HG03442 (cell line): ENCODE results near the gene HOXA9.

ENCODE experiments used
- ATAC-seq: cut with Tn5 transposase; IDR thresholded peaks from one replicate; pipeline ENCODE4 v1.9.1; 2021; ENCODE audit warnings: mild to moderate bottlenecking, moderate library complexity; ENCODE audit not compliant: unreplicated experiment

HOXA9 gene

DNA sequence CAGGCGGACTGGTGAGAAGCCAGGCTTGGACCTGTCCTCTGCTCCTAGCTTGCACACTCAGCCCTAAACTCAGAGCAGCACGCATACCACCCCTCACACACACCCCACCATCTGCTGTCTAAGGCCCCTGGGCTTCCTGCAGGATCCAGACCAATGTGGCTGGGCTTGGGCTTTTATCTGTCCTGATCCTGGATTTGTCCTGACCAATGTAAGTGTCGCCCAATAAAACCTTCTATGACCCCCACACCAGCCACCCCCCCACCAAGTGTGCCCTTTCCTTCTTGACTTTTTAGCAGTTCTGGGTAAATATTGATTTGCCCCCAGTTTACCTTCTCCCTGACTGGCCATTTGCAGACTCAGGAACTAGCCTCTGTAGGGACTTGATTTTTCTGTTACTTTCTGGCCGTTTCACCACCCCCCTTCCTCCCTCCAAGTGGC, 36.3 kb upstream of the HOXA9 start:
- no peak for ATAC-seq

DNA sequence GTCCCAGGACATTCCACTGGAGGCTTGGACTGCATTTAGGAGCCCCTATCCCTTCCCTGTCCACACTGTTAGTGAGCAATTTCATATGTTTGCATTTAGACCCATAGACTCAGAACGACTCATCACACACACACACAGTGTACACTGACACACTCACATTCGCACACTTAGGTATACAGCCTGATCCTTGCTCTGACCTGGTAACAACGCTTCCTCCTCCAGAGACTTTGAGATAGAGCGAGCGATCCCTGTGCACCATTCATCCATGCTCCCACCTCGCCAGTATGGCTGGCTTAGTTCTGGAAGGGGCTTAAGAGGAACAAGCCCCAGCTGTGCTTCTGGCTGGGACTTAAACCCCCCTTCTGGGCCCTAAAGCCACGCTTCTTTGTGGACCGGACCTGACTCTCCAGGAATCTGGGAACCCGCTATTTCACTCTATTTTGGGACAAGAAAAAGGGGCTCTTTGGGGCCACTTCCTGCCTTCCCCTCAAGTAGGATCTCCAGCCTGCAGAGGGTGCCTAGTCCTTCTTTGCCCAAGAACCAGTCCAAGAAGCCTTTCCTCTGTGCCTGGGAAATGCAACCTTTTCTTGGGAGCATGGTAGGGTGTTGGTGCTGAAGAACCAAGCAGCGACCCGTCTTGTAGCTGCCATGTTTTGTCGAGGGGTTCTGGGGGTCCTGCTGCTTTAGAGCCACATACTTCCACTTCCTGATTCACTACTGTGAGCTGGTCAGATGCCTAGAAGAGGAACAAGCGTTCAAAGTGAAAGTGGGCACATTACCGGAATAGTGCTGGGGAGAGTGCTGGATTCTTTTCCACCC, 35.6 kb upstream of the HOXA9 start:
- no peak for ATAC-seq

DNA sequence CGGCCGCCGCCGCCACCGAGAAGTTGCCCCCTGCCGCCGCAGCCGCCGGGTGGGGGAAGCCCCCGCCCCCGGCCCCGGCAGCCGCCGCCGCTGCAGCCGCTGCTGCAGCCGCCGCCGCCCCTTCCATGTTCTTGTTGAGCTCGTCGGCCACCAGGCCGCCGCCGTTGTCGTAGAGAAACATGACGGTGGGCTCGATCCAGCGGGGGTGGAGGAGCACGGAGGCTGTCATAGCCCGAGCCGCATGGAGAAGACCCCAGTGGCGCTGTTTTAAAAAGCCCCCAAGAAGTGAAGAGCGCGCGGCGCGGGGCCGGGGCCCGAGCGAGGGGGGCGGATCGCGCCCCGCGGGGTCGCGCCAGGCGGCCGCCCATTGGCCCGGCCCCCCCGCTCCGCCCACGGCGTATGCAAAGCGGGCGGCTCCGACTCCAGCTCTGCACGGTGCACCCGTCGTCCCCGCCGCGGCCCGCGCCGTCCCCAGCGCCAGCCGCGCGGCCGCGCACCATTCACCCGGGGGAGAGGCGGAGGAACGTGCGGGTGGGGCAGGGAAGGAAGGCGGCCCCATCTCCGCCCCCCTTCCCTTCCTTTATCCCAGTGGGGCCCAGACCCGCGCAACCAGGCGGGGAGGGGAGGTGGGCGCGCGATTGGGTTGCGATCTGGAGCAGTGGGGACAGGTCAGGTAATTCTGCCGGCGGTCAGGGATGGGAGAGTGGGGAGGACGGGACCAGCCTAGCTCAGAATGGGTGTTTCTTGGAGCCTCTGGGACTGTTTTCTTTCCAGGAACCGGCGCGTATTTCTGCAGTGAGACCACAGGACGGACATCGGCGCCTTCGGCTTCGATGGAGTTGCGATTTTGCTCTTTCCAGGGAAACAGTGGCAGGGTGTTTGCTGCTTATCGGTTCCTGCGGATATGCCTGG, 34.8 kb upstream of the HOXA9 start, which contains the start of gene HOXA13:
HOXA13 (minus strand) TSS at position 243 of the 912 bp plus-strand sequence; CDS start at position 229, 14 bp downstream.
- ATAC-seq, result no peak

DNA sequence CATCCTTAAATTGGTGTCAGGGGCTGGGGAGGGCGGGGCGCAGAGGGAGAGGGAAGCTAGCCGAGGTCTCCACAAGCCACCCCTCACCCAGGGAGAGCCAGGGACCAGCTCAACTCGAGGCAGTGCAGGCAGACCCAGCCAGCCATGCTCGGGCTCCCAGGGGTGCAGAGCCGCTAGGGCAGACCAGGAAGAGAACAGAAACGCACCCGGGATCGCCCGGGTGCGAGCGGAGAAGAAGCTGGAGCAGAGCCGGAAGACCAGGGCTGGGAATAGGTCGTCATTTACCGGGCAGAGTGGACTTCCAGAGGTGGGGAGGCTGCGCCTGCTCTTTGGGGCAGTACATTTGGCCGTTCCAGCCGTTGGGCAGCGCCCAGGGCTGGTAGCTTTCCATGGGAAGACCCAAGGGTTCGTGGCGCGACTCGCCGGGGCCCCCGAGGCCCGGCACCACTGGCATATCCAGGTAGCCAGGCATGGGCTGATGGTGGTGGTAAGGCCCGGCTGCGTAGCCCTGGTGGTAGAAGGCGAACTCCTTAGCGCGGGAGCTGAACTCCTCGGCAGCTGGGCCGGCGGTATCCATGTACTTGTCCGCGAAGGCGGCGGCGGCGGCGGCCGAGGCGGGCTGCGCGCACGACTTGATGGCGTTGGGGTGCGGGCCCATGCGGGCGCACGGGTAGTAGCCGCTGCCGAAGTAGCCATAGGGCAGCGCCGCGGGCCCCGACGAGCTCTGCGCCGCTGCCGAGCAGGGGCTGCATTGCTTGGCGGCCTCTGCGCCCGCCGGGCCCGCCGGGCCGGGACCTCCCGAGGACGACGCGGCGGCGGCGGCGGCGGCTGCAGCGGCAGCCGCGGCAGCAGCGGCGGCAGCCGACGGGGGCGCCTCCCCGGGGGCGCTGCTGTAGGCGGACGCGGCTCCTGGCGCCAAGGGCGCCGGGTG, 33.8 kb upstream of the HOXA9 start:
- no peak for ATAC-seq

DNA sequence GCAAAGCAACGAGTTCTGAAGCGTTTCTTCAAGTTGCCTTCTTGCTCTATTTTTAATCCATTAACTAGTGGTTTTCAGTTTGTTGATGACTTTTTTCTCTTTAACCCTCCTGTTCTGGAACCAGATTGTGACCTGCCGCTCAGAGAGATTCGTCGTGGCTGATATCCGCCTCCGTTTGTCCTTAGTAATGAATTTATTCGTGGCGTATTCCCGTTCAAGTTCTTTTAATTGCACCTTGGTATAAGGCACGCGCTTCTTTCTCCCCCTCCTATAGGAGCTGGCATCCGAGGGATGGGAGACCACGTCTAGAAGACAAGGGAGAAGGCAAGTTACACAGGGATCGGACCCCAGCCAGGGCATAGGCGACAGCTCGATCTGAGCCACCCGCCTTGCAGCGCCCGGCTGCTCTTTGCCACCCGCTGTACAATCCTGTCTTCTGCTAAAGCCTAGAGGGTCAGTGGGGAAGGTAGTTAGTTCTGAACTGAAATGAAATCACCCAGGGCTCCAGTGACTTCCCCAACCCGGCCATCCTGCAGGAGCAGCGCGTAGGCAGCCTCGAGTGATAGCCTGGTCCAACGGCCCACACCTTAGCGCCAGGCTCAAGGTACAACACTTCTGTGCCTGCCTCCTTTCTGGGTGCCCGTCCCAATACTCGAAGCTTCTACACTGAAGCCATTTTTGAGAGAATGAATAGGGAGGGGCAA, 33.0 kb upstream of the HOXA9 start:
- ATAC-seq, result no peak

DNA sequence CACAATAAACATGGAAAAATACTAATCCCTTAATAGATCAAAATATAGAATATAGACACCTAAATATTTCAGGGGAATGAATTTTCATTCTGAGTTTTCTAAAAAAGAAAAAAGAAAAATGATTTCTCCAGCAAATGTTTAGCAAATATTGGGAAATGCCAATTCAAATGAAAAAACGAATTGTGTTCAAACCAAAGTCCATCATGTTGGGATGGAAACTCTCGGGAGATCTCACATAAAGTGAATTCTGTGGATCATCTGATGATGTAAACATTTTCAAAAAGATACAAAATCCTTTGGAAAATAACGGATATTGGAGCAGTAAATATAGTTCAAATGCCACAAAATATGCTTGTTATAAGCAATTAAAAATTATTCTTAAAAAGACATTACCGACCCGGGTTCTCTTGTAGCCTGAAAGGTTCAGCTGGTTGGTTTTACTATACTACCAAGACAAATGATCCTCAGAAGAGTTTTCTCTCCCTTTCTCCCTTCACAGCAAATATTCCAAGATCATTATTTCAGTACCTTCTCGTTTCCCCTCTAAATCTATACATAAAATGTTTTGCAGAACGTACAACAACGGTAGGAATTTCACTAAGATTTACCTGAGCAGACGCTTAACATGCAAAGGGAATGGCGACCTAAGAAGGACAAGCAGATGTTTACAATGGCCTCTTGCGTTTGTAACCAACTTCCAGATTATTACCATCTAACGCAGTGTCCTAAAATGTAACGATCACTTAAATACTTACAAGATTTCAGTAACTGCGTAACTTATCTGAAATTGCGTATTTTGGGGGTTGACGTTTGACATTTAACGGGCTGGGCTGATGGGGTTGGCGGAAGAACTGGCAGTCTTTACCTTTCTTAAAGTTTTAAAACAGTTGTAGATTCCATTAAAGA, 32.1 kb upstream of the HOXA9 start:
- no peak for ATAC-seq

DNA sequence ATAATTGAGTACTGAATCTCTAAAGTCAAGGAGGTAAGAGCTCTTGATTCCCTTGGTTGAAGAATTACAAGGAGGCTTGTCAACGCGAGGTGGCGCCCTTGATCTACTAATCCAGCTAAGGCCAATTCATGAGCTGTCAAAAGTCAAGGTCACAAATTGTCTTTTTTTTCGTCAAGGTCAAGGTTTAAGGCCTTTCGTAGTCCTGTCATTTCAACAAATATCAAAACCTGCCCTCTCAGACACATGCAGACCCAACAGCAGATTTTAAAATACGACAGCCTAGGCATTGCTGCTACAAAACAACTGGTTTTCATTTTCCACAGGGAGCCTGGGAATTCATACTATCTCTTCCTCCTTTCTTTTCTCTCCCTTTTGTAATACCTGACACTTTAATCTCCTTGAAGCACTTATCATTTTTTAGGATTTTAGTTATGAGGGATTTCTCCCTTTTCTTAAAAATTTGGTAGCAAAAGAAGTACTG, 31.0 kb upstream of the HOXA9 start:
- ATAC-seq, result no peak

DNA sequence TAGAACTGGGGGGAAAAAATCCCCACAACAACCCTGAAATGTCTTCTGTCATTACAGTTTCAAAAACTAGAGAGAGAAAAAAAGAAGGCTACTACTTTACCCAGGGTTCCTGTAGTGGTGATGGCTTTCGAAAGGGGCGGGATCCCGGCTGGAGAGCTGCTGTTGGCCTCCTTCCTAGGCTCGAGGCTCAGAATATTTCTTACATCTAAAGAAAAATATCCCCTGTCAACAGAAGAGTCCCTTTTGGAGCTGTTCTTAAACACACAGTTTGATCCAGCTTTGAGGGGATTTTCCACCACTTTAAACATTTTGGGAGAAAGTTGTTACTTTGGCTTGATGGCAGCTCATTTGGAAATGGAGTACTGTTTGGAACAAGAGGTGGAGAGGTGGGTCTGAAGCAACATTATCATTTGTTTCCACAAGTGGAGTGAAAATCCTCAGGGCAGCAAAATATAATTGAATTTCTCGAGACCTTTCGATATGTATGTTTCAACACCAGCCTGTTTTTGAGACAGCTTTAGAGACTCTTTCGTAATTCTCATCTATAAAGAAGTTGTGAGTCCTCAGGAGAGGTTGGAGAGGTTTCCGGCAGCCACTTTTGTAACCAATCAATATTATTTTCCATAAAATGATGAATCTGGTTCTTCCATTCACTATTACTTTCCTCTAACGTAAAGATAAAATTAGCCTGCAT, 29.5 kb upstream of the HOXA9 start:
- ATAC-seq, result no peak

DNA sequence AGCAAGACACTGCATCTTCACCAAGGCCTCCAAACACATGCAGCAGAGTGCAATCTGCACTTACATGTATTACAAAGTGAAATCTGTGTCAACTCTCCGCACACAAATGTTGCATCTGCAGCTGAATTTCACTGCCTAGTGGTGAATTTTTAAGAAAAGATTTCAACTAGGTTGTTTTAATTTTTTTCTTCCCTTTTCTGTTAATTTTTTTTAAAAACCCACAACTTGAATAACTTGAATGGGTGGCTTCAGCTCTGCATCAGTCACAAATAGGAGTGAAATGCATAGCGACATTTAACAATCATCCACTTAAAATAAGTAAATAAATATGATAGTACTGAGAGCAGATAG, 28.6 kb upstream of the HOXA9 start:
- no peak for ATAC-seq

DNA sequence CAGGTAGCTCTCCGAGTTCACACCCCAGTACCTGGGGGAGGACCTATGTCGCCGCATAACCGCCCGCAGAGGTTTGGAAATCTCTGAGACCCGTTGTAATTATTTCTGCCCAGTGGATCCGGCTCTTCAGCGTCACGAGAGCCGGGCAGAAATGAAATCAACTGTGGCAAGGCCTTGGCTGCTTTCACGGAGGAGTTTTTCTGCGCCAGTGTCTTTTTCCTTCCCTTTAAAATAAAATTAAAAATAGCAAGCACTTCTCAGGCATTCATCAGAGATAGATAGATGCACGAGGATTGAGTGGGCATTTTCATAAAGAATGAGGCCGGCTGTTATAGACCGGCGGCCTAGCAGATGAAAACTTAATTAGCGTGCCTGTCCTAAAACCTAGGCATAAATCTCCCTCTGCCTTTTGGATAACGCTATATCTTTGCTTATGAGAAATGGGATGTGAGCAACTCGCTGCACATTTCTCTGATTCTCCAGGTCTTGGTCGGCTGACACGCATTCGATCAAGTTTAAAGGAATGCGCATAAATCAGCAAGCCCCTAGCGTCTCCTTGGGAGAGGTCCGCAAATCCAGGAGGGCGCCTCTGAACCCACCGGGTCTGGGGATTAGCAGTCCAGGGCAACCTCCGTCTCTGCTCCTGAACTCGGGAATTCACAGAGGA, 28.1 kb upstream of the HOXA9 start:
- no peak for ATAC-seq

DNA sequence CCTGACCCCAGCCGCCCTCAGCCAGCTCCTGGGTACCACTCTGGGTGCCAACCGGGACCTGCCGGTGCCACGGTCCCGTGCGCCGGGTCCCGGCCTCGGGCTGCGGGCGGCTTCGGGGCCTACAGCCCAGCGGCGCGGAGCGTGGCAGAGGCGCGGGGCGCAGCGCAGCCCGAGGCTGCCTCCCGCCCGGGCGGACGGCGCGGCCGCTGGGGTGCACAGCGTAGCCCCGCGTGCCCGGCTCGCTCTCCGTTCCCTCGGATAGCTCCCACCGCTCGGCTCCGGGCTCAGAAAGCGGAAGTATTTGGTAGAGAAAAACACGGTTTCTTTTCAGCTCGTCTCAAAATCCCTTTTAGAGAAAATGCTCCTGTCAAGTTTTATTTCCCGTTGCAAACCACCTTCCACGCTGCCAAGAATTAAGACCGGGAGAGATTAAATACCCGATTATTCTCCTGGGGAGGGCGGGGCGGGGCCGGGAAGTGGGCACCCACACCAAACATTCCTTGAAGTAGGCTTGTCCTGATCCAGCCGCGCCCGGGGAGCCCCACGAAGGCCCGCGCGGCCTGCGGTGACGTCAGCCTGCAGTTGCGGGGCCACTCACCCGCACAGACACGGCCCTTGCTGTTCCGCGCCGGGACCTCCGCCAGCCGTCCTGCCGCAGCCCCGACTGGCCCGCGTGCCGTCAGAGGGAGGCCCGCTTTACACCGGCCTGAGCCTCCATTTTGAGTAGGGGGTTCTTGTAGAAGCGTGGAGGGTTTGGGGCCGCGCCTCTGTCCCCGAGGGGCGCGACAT, 27.4 kb upstream of the HOXA9 start:
- ATAC-seq, result no peak

DNA sequence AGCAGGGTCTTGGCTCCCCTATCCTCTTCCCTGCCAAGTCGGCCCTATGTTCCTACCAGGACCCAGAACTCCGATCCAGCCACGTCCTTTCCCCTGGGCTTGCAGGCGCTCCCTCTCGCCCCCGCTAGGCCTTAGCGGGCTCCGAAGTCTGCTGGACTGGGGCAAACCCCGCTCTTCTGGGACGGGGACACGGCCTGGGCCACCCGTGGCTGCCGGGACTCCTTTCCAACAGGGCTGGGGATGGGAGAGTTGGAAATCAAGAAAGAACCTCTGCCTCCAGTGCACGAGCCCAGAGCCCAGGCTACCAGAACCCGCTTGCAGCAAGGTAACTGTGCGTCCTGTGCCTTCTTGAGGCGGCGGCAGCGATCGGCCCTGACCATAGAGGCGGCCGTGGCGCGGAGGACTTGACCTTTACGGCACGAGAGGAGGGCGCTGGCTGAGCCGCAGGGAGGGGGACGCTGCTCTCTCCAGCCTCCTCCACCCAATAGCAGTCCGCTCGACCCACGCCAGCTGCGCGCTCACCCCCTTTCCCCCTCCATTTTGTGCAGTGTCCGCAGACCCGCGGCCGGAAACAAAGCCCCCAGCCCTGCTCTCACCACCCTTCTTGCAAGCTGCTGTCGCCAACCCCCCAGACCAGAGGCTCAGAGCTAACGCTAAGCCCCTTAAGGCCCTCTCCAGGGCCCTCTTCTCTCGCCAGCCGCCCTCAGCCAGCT, 26.7 kb upstream of the HOXA9 start:
- no peak for ATAC-seq

DNA sequence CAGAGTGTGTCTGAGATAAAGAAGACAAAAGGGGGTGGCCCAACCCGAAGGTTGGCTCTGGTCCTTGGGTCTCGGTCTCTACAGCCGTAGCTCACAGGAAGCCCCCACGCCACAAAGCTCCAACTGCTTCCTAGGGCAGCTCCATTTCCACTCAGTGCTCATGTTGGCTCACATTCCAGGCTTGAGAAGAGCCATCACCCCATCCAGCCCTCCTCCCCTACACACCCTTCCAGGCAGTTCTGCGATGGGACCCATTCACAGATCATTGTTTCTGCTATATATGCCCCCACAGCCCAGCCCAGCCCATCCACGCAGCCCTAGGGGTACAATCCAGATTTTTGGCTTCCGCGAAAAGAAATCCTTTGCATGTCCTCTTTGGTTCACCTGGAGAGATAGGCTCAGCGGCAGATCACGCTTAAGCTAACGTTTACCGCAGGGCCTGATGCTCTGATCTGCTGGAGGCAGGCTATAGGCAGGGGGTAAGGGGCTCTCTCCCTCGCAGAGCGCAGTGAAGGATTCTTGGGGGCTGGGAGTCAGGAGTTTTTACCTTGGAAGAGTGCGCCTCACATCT, 25.9 kb upstream of the HOXA9 start:
- no peak for ATAC-seq

DNA sequence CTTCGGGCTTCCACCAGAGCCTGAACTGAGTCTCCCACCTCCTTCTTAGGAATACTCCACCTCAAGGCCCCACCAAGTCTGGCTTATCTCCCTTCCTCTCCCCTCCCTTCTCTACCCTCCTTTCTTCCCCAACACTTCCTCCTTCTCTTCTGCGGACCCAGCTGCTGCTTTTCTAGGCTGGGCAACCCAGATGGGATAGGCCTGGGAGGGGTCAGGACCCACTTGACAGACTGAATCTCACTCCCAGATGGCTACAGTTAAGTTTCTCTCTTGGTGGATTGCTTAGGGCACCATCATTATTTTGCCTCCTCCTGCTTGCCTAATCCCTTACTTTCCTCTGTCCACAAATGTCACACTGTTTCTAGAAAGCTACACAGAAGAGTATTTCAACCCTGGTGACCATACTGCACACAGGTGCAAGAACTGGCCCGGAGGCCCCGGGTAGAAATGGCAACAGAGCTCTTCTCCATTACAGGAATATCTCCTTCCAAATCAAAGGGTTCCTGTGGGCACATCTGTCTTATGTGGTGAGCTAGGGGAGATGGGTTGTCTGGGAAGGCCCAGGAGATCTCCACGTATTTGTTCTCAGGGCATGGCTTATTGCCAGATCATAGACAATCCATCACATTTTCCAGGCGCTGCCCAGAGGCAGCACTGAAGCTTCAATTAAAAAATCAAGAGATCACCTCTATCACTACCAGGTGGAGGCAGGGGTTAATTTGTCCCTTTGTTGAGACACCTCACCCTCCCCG, 24.8 kb upstream of the HOXA9 start:
- ATAC-seq, result no peak

DNA sequence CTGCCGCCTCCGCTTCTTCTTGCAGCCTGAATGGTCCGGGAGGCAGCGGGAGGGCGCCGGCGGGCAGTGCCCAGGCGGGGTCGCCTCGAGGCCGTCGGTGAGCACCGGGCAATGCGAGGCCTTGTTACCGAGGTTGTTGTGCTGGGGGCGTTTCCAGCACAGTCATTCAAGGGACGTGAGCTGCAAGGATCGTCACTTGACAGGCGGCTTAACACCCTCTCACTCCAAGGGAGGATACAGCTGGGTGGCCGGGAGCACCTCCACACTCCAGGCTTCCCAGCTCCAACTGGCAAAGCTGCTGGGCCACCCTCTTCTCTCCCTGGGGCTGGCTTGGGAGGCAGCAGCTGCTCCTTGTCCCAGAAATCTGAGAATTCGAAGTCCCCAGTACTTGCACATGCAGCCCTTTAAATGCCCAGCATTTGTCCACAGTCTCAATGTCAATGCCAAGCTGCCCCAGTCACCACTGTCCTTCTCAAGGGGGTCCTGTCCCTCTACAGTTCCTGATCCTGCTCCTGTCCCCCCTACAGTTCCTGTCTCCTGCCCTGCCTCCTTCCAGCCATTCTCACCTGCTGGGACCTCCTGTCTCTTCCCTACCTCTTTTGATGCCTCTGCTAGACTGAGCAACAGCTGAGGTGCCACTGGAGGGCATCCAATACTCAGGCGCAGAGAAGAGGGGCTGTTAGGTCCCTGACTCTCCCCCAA, 24.1 kb upstream of the HOXA9 start:
- ATAC-seq, result no peak
